GM18498 (cell line): ENCODE results near the gene GNAI3.

Experiments used
- ATAC-seq: cut with Tn5 transposase; IDR thresholded peaks from one replicate; pipeline ENCODE4 v1.9.1; 2021; ENCODE audit warnings: mild to moderate bottlenecking, moderate library complexity; ENCODE audit not compliant: unreplicated experiment

Gene GNAI3

DNA sequence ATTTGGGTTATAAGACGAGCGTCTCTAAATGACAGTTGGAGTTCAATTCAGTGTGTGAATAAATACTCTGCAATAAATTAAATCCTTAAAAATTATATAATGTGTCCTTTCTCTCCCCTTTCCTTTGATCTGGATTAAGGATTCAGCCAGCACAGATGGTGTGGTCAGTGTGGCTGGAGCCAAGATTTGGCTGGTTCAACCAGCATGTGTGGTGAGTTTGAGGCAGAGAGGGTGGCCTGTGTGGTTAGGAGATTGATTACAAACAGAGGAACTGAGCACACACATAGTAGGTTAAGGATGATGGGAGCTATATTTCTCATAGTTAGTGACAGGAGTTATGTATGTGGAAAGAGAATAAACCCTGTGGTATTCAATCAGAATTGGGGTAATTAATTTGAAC lies 24.7 kb upstream of the GNAI3 start:
- no peak for ATAC-seq

DNA sequence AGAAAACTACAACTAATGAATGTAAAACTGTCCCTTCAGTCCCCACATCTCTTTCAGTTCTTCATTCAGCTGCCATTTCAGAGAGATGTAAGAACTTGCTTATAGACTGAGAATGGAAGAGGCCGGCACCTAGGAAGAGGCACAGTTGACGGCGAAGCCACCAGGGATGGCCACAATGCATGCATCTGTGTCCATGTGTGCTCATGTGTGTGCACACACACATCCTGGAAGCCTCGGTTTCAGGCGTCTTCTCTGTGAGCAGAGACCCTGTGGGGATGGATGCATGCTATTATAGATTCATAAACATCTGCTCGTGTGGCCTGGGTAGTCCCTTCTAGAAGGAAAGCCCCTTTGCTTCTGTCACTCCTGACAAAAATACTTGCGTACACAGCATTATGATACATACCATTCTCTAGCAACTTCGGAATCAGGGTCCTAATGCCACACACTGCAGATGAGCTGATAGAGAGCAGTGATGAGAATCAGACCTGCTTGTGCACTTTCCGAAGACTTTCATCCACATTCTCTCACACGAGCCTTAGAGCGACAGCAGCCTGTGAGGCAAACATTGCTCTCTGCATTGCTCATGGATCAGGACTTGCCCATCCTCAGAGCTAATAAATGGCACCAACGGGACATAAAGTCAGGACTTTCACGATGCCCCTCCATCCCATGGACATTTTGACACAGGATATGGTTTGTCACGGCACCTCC lies 21.2 kb upstream of the GNAI3 start:
- ATAC-seq, result peak; percentile 69

DNA sequence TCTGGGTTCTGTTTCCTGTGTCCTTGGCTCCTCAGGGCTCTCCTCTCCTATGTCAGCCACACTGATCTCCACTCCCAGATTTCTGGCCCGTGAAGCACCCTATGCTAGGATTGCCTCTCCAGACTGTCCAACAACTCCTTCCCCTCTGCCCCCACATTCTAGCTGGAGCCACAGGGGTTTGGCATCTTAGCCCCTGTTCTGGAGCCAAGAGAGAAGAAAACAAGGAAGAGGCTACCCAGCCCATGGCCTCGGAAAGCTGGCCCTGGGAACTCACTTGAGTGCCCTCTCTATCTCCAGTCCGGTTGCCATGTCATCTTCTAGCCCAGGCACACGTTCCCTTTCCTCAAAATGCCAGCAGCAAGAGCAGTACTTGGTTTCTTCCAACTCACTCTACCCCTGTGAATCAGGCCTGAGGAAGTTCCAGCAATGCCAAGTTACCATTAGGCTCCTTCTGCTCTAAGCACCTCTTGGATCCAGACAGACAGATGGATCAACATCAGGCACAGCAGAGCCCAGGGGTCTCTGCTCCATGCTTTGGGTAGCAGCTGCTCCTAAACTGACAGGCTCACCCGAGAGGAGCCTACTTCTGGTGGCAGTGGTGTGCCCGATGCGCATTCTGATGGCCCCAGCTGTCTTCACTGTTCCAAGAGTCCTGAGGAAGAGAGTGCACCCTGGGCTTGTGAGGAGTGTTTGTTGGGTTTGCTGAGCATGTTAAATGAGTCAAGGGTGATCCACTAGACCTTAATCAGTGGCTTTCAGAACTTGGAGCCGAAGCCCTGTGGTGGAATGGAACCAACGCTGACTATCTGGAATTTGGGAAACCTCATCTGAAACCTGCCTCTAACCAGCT lies 20.3 kb upstream of the GNAI3 start:
- no peak for ATAC-seq

DNA sequence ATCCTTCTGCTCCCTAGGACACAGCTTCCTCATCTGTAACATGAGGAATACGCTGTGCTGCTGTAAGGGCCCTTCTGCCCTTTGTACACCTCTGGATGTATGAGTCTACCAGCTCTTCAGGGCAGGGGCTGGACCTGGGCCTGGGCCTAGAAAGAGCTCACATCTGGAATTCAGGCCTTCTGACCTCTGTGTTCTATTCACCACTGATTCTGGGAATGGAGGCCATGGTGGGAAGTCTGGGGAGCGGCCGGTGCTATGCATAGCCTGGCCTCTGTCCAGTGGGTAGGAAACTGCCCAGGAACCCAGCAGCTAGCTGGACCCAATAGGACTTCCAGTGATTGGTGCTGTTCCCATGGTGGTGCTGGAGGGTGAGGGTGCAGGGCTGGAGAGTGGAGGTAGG lies 19.7 kb upstream of the GNAI3 start:
- no peak for ATAC-seq

DNA sequence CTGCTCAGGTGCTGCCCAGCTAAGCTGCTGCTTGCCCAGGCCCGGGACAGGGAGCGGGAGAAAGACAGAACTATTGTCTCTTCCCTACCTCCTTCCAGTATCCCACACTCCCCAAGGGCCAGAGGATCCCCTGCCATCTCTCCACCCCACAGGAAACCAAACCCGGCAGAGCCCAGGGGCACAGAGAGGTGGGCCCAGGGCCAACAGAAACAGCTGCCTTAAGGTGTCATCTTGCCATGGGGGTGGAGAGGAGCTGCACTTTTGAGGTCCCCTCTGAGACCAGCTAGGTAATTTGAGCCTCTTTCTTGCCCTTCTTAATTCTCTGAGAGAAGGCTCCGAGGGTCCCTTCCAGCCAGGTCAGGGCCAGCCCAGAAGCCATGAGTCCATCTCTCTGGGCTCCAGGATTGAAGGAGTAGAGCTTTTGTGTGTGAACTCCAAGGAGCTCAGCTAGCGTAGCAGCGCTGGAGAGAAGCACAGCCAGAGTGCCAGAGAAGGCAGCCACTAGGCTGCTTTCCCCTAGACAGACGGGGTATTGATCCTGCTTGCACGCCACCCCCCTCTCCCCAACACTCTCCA lies 18.4 kb upstream of the GNAI3 start:
- ATAC-seq, result no peak

DNA sequence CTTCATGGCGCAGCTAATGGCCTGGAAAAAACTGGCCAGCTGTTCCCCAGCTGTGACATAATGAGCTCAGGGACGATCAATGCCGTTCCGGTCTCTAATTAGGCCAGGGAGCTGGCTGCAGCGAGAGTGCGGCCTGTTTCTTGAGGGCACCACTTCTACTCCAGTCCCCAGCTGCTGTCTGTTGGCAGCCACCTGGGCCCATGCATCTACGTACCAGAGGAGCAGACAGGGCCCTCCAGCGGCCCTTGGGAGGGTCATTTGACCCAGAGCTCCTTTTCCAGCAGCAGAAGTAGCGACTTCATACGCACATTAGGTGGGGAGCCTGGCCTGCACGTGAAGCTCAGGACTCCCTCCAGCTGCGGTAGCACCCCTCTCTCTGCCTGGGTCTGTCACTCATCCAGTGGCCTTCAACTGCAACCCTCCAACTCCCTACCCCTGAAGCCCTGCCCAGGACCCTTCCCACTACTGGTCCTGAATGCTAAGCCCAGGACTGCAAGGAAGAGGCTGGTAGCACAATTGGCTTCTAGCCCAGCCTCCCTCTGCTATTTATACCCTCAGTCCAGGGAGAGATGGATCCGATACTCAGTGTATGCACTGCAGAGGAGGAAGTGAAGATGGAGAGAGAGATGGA lies 17.8 kb upstream of the GNAI3 start:
- ATAC-seq, result no peak

DNA sequence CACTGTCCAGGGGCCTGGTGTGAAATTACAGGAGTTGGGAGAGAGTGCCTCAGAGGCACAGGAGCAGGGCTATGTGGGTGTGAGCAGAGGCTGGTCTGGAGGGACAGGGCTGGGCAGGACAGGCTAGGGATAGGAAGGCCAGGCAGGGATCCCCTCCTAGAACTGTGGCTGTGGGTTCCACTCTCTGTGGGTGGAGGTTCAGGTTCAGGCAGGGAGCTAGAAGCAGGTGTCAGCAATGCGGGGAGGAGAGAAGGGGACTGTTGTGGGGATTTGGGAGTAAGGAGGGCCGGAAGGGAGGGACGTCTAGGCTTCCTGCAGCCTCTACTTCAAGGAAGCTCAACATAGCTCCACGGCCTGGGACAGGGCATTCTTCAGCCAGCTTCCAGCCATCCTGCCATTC lies 17.0 kb upstream of the GNAI3 start:
- ATAC-seq, result no peak

DNA sequence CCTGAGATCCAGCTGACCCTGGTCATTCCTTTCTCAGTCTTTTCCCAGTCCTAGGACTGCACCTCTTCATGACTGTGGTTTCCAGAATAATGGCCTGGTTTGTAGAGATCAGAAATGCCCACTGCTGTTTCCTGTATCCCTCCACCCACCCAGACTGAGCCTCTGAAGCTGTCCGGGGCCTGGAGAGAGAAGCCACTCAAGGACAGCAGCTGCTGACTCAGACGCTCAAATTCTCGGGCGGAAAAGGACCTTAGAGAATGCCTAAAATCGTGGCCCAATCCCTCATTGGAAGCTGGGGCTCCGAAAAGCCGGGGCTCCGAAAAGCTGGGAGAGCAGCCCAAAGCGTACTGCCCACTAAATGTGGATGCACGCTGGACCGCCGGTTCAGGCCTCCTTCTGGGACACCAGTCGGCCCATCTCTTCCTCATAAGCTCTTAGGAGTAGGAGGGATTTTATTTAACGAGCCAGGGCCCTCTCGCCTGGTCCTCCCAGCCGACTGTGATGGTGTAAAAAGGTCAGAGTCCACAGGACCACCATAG lies 16.5 kb upstream of the GNAI3 start:
- ATAC-seq, result no peak

DNA sequence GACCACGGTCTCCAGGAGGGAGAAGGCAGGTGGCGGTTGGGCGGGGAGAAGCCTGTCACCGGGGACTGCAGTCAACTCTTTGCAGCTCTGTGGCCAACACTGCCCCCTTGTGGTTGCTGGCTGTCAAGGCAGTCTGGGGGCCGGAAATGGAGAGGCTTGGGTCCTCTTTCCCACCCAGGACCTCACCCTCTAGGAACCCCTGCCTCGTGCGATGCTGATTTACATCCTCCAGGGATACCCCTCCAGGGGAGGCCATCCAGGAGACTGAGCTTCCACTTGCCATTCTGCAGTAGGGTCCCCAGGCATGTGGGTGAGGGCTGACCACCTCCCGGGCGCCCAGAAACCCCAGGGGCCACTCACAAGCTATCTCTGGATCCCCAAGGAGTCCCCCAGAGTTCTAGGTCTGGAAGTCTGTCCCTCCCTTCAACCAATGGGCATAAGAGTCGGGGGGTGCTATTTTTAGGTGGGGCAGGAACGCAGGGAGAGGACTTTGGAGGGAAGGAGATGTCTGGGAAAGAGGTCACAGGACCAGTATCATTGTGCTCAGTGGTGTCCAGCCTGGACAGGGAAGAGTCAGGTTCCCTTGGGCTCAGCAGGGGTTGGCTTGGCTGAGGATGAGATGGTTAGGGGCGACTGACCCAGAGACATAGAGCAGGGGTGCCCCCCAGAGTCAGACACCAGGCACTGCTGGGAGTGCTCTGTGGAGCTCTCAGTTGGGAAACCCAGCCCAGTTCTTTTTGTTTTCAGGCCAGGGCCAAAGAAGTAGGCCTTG lies 15.9 kb upstream of the GNAI3 start:
- peak; percentile 80 for ATAC-seq

DNA sequence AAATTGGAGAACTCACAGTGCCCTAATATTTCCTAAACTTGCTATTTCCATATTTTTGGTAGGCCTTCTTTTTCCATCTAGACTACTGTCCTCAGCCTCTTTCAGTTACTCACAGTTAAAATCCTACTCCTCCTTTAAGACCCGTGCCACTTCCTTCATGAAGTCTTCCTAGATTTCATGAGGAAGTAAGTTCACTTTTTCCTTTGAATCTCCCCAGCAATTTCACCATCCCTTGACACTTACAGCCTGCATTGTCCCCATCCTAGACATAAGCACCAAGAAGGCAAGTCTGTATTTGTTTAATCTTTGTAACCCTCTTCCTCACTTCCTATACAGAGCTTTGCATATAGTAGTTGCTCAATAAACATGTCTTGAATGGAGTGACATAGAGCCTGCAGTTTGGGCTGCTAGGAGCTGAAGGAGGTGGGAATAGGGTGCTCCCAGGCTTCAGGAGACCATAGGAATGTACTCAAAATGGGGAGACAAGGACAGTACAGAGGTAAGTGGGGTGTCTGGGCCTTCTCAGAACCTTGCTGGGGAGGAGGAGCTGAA lies 14.0 kb upstream of the GNAI3 start:
- ATAC-seq, result no peak

DNA sequence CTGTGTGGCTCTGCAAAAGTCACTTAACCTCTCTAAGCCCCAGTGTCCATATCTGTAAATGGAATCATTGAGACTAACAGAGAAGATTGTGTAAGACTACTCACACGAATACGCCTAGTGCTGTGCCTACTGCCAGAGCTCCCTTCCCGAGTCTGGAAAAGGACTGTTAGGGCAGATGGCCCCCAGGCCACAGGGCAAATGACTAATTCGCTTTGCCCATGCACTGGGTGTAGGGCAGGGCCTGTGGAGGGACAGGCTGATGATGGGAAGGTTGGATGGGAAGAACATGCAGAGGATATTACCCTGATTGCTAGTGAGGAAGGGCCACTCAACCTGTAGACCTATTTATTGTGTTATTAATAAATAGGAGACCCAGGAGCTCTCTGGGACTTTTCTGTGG lies 12.9 kb upstream of the GNAI3 start:
- ATAC-seq, result no peak

DNA sequence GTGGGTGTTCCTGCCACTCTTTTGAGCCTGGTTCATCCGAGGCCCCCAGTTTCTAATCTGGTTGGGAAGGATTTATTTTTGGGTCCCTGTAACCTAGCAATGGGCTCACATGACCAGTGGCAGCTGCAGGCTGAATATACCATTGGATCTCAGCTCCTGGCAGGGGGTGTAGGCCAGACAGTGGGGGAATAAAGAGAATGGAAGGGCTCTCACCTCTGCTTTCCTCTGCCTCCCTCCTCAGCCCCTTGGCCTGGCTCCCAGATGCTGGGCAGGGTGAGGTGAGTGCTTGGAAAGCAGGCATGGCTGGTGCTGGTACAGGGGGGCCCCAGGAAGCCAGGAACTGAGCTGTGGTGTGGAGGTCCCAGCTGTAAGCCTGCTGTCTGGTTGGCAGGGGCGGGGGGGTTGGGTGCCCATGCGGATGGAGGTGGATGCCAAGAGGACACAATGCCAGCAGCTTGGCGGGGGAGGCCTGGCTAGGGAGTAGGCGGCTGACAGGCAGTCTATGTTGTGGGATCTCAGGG lies 12.4 kb upstream of the GNAI3 start:
- no peak for ATAC-seq

DNA sequence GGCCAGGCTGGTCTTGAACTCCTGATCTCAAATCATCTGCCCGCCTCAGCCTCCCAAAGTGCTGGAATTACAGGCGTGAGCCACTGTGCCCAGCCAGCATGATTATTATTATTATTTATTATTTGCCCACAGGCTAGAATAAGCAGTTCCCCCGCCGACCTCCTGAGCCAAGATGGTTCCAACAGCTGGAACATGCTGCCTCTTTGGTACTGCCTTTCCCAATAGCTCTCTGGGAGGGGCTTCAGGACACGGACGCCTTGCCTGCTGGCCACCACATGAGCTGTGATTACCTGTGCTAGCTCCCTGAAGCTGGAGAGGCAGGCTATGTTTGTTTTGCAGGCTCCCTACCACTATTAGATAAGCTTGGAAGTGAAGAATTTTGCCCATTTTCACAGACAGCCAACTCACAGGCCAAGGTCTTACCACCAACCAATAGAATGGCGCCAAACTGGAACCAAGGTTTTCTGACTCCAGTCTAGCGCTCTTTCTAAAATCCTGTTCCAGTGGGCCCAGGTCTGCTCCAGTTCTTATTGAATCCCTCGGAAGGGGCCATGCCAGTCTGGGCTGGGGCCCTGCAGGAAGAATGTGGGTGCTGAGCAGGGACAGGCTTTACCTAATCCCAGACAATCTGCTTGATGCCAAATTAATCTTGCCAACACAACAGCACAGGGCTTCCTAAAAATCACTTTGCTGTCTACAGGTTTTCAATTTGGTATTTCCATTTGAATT lies 10.8 kb upstream of the GNAI3 start:
- ATAC-seq, result no peak

DNA sequence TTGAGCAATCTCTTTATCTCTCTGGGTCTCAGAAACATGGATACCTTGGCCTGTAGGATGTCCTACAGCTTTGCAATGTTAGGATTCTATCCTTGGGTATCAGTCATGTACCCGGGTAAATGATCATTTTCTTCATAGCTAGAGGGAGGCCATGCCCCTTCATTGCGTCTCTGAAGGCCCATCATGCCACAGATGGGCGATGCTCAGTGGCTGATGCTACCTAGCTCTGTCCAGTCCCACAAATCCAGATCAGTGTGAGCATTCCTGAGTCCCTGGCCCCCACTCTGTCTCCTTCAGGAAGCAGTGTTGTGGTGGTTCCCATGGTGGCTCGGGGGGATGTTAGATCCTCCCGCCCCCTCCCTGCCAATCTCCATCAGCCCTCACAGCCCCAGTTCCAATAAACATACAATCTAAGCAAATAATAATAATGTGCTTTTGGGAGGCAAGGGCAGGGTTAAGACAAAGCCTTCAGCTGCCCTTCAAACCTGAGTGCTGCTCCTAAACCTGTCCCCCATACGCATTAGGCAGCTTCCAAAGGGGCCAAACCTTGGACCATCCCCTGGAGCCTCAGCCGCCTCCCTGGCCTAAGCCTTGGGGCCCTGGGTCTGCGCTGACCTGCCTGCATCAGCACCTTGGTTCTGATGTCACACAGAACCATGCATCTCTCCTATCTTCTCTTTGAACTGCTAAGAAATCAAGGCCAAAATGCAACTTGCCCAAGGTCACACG lies 9.4 kb upstream of the GNAI3 start:
- ATAC-seq, result no peak

DNA sequence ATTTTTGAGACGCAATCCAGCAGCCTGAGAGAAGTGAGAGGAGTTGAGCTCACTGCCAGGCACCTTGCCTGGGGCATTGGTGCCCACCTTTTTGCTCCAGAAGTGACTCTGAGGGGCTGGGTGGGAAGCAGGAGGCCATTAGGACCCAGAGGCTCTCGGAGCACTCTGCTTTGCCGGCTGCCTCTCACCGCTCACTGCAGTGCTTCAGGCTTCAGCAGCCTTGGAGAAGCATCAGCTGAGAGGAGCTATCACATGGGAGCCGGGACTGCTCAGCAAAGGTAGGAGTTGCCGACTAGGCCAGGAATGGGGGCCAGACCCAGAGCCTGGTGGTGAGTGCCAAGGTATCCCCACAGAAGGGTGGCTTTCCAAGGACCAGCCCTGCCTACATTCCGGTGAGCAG lies 8.7 kb upstream of the GNAI3 start, which contains the start of gene GPR61:
Gene GPR61, plus strand, starts transcription at position 197 of the 400 bp plus-strand sequence. CDS start 3,151 bp downstream, outside the sequence.
- ATAC-seq, result no peak

DNA sequence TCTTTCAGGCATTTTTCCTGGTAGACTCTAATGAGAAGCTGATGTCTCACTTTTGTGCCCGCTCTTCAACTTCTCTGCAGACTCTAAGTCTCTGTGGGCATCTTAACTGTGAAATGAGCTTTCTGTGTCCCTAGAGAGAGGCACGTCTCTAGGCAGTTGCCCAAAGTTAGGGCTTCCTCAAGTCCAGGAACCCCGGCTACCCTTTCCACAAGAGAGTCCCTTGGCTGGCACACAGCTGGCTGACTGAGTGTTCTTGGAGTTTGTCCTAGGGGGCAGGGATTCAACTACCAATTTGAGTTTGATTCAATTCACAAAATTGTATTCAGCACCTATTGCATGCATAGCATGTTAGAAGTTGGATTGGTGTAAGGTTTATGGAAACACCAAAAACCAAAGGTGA lies 7.3 kb upstream of the GNAI3 start:
- ATAC-seq, result no peak

DNA sequence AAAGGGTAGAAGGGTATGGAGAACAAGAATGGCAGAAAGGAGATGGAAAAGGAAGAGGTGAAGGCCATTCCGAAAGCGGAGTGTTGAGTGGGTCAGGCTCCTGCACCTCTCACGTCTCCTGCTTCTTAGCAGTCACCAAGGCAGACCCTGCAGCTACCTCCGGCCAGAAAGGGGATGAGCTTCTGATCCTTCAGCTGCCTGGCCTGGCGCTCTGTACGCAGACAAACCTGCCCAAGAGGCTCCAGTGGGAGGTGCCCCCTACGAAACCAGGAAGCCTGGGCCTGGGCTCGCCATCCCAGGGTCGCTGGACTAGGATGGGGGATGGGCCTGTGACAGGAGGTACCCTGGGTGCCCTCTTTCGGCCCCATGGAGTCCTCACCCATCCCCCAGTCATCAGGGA lies 5.8 kb upstream of the GNAI3 start:
- ATAC-seq, result no peak

DNA sequence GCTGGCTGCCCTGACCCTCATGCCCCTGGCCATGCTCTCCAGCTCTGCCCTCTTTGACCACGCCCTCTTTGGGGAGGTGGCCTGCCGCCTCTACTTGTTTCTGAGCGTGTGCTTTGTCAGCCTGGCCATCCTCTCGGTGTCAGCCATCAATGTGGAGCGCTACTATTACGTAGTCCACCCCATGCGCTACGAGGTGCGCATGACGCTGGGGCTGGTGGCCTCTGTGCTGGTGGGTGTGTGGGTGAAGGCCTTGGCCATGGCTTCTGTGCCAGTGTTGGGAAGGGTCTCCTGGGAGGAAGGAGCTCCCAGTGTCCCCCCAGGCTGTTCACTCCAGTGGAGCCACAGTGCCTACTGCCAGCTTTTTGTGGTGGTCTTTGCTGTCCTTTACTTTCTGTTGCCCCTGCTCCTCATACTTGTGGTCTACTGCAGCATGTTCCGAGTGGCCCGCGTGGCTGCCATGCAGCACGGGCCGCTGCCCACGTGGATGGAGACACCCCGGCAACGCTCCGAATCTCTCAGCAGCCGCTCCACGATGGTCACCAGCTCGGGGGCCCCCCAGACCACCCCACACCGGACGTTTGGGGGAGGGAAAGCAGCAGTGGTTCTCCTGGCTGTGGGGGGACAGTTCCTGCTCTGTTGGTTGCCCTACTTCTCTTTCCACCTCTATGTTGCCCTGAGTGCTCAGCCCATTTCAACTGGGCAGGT lies 5.0 kb upstream of the GNAI3 start:
- no peak for ATAC-seq
